ENCODE data around the gene RAB3A. TPM values are rescaled to one million over a fixed set of nuclear protein-coding genes. Genes with fewer than 3 reads are reported as not detected.

The RAB3A gene
- total RNA-seq, 1 donor from 2014 or later = 5.6 TPM

DNA sequence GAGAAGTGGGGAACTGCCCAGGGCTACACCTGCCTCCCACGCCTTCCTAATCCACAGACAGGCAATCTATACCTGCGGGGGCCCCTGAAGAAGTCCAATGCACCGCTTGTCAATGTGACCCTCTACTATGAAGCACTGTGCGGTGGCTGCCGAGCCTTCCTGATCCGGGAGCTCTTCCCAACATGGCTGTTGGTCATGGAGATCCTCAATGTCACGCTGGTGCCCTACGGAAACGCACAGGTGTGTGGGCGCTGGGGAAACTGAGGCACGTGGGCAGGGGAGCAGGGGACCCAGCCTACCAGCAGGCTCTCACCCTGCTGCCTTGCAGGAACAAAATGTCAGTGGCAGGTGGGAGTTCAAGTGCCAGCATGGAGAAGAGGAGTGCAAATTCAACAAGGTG is 28.9 kb downstream of the RAB3A start:
- H3K4me3 ChIP-seq = peak overlapping the region in 1 of 2 donors; percentile 64
- intact Hi-C loops (cut with DNase I) = no loop called here

GRCh38 chr19:18173572-18174288 is 30.1 kb downstream of the RAB3A start, which contains the start of gene IFI30:
TSS of gene IFI30 (plus strand) at chr19:18173813. CDS start at chr19:18173842, 29 bp downstream.
- peaks cover 0 to 8% of the 10 kb centered on the region in 2 donors for H3K36me3 ChIP-seq
- TF ChIP-seq POLR2A (IDR thresholded peaks at IDR 0.05) = no peak
- peak; percentile 37 to 75 for TF ChIP-seq POLR2AphosphoS5 (IDR thresholded peaks at IDR 0.05; ENCODE audit: insufficient read depth in 1 of 2, low read depth in 1 of 2)
- peaks cover 16% of the 10 kb centered on the region for H3K4me1 ChIP-seq
- DNase-seq (ENCODE audit: extremely low spot score in 2 of 2) = peak in 1 of 2 donors; percentile 93
- H3K4me3 ChIP-seq = peak within 1 kb of the TSS; percentile 64 to 76
- no peaks in the 10 kb centered on the region for H3K9me3 ChIP-seq
- intact Hi-C loops (cut with DNase I) = no loop called here
- no peaks in the 10 kb centered on the region for H3K27me3 ChIP-seq
- peak within 1 kb of the TSS; percentile 42 for H3K27ac ChIP-seq

More for the DNA sequence above, 28.9 kb downstream of the RAB3A start:
- Histone ChIP-seq H3K27me3 (no peaks in the 10 kb centered on the region), H3K4me1 (peaks cover 16% of the 10 kb centered on the region), H3K27ac (no peak overlapping the region), H3K9me3 (no peaks in the 10 kb centered on the region), H3K36me3 (no peaks in the 10 kb centered on the region)
- TF ChIP-seq POLR2A (IDR thresholded peaks at IDR 0.05) = no peak
- TF ChIP-seq POLR2AphosphoS5 (IDR thresholded peaks at IDR 0.05; ENCODE audit: insufficient read depth in 1 of 2, low read depth in 1 of 2) = no peak
- TF ChIP-seq CTCF (IDR thresholded peaks at IDR 0.05) = no peak
- DNase-seq (ENCODE audit: extremely low spot score in 2 of 2) = no peak

DNA sequence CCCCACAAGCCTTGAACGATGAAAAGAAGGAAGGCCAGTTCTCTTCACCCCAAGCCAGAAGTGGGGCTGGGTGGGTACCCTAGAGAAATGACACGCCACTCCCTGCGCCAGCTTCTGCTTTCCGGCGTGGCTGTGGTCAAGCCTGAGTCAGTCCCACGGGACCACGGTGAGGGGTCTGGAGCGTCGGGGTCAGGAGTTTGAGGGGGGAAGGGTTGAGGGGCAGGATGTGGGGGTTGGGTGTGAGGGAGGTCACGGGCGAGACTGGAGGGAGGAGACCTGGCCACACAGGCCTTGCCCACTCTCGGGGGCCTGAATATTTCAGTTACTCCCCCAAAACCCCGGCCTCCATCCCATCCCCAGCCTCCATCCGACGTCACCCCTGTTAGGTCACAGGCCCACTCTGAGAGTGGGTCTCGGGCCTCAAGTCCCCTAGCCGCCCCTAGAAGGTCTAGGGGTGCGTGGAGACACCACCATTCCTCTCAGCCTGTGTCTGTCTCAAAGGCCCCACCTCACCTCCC is 30.7 kb downstream of the RAB3A start:
- Histone ChIP-seq H3K27ac (peak overlapping the region; percentile 42), H3K4me3 (peak overlapping the region; percentile 64 to 76), H3K9me3 (no peaks in the 10 kb centered on the region), H3K36me3 (peaks cover 0 to 14% of the 10 kb centered on the region in 2 donors), H3K27me3 (no peaks in the 10 kb centered on the region), H3K4me1 (peaks cover 16% of the 10 kb centered on the region)
- intact Hi-C loops (cut with DNase I) = no loop called here
- TF ChIP-seq POLR2A (IDR thresholded peaks at IDR 0.05) (no peak), POLR2AphosphoS5 (IDR thresholded peaks at IDR 0.05; ENCODE audit: insufficient read depth in 1 of 2, low read depth in 1 of 2) (no peak), CTCF (IDR thresholded peaks at IDR 0.05) (no peak)
- DNase-seq (ENCODE audit: extremely low spot score in 2 of 2) = peak in 1 of 2 donors; percentile 79

DNA sequence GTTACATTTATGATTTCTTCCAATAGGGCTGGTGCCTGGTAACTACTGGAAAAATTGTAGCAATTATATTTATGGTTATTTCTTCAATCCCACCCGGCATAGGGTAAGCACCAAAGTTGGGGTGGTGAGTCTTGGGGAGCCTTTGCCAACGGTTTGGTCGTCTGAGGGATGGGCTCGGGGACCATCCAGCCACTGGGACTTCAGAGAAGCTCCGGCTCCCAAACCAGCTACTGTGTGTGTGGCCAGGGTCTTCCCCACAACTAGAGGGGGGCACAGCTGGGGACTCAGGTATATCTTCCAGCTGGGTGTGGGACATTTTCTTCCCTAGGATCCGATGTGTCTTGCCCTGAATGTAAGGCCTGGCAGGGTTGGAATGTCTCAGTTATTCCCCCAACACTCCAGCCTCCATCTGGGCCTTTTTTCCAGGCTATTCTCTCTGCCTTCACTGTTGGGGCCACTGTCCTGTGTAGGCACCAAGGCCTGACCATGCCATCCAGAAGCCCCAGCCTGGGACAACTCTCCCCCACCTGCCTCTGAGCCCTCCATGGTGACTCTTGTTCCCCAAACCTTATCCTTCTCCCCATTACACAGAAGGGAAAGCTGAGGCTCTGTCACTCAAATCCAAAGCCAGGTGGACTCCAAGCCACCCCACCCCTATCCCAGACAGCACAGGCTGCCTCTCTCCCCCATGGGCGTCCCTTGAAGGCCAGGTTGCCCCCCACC is 31.4 kb downstream of the RAB3A start:
- Histone ChIP-seq H3K4me3 (no peak overlapping the region), H3K27me3 (no peaks in the 10 kb centered on the region), H3K27ac (peak overlapping the region; percentile 42), H3K4me1 (peaks cover 16% of the 10 kb centered on the region), H3K36me3 (peaks cover 0 to 18% of the 10 kb centered on the region in 2 donors), H3K9me3 (no peaks in the 10 kb centered on the region)
- peak in 1 of 2 donors; percentile 92 for DNase-seq (ENCODE audit: extremely low spot score in 2 of 2)
- TF ChIP-seq POLR2AphosphoS5 (IDR thresholded peaks at IDR 0.05; ENCODE audit: insufficient read depth in 1 of 2, low read depth in 1 of 2) = no peak
- TF ChIP-seq CTCF (IDR thresholded peaks at IDR 0.05) = no peak
- TF ChIP-seq POLR2A (IDR thresholded peaks at IDR 0.05) = no peak
- intact Hi-C loops (cut with DNase I) = no loop called here

DNA sequence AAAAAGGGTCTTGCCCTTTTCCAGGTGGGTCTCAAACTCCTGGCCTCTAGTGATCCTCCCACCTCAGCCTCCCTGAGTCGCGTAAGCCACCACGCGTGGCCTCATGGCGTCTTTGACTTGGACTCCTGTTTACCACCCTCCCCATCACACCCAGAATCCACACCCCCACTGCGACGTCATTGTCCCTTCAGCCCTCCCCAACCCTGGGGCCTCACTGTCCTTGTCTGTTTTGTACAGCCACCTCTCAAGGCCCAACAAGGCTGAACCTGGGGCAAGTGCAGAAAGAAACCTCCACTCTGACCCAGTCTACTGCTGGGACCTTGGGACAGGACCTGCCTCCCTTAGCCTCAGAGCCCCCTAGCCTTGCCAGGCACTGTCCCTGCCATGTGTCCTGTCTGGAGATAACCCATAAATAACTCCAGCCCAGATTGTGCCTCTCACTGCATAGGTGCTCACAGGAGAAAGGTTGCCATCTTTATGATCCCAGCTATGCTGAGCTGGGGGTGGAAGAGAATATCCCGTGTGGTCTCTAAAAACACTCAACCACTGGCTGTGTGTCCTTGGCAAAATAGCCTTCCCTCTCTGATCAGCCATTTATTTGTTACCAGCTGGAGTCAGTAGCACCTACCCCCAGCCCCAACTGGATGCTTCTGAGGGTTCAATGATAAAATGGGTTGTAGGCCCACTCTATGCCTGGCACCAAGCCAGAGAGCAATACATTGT is 32.1 kb downstream of the RAB3A start:
- TF ChIP-seq POLR2A (IDR thresholded peaks at IDR 0.05) = no peak
- no peak overlapping the region for H3K4me3 ChIP-seq
- no peaks in the 10 kb centered on the region for H3K27me3 ChIP-seq
- H3K27ac ChIP-seq = no peak overlapping the region
- no peaks in the 10 kb centered on the region for H3K9me3 ChIP-seq
- peaks cover 0 to 25% of the 10 kb centered on the region in 2 donors for H3K36me3 ChIP-seq
- DNase-seq (ENCODE audit: extremely low spot score in 2 of 2) = peak in 1 of 2 donors; percentile 70
- intact Hi-C loops (cut with DNase I) = no loop called here
- peaks cover 16% of the 10 kb centered on the region for H3K4me1 ChIP-seq

All from vagina (tissue), 2 donors.